Smooth muscle cell (in vitro differentiated cells): ENCODE measurements around the gene SCGB1D2. TPM values are rescaled to one million over a fixed set of nuclear protein-coding genes. Genes with fewer than 3 reads are reported as not detected.
"Not testable (repeated sequence)": the region's sequence is repeated elsewhere in the genome, so short reads cannot be mapped to it uniquely, and the experiment has no call there.

Experiments
- DNase-seq: peaks from one replicate; lab custom pipeline; 2025; ENCODE audit not compliant: unreplicated experiment; lab: John Stamatoyannopoulos, UW
- H2AFZ ChIP-seq: fragments of 200-600 bp; sonication (generic); 2 replicates; pipeline ENCODE4 v1.6.0; 2016; ENCODE audit warnings: antibody characterized with exemption, low read depth, mild to moderate bottlenecking
- H3F3A ChIP-seq: fragments of 200-600 bp; sonication (generic); 2 replicates; pipeline ENCODE4 v1.6.0; 2017; ENCODE audit warnings: antibody characterized with exemption, low read depth
- H3K27ac ChIP-seq: fragments of 200-600 bp; sonication (generic); 2 replicates; pipeline ENCODE4 v1.5.1; 2016; ENCODE audit warnings: low read depth, mild to moderate bottlenecking
- H3K27me3 ChIP-seq: fragments of 200-600 bp; sonication (generic); 2 replicates; pipeline ENCODE4 v1.6.1; 2016; ENCODE audit warnings: low read depth, mild to moderate bottlenecking
- H3K36me3 ChIP-seq: fragments of 200-600 bp; sonication (generic); 2 replicates; pipeline ENCODE4 v1.5.1; 2016; ENCODE audit warnings: low read depth
- H3K4me1 ChIP-seq: fragments of 200-600 bp; sonication (generic); 2 replicates; pipeline ENCODE4 v1.5.1; 2016; ENCODE audit warnings: low read depth
- H3K4me2 ChIP-seq: fragments of 200-600 bp; sonication (generic); 2 replicates; pipeline ENCODE4 v1.6.0; 2016; ENCODE audit warnings: mild to moderate bottlenecking
- H3K4me3 ChIP-seq: fragments of 200-600 bp; sonication (generic); 2 replicates; pipeline ENCODE4 v1.5.1; 2016; ENCODE audit warnings: mild to moderate bottlenecking
- H3K79me2 ChIP-seq: fragments of 200-600 bp; sonication (generic); 2 replicates; pipeline ENCODE4 v1.6.0; 2016; ENCODE audit warnings: low read depth, mild to moderate bottlenecking
- H3K9ac ChIP-seq: fragments of 200-600 bp; sonication (generic); 2 replicates; pipeline ENCODE4 v1.6.0; 2016; ENCODE audit warnings: low read depth
- H3K9me3 ChIP-seq: fragments of 200-600 bp; sonication (generic); replicated peaks from 2 replicates; pipeline ENCODE4 v1.5.1; 2016; ENCODE audit warnings: low read depth
- H4K20me1 ChIP-seq: fragments of 200-600 bp; sonication (generic); 2 replicates; pipeline ENCODE4 v1.6.0; 2016; ENCODE audit warnings: low read depth
- WGBS: methylation state at CpG from one replicate; pipeline ENCODE4 v1.1.7; 2016; ENCODE audit warnings: low lambda C conversion rate; 5-methylcytosine and 5-hydroxymethylcytosine counted together
- polyA plus RNA-seq: library from polyadenylated mRNA; unstranded; fragments of >200 nt; fragmentation: Nextera tagmentation; extraction: Ambion mirVana; gene quantifications from 2 replicates; pipeline ENCODE4 v1.2.1, GENCODE V29; 2016
- total RNA-seq: library from RNA; depleted of rRNA; stranded (reverse); fragments of >200 nt; gene quantifications from 2 replicates; pipeline ENCODE4 v1.2.3, GENCODE V29; 2014
- TF ChIP-seq, protein P1 (sequence below): fragments of 200-600 bp; sonication (generic); IDR thresholded peaks from 2 replicates; pipeline ENCODE4 v1.5.1; 2017; ENCODE audit warnings: borderline replicate concordance, mild to moderate bottlenecking, antibody characterized with exemption; ENCODE audit not compliant: insufficient read depth, poor library complexity, severe bottlenecking

Gene SCGB1D2
- total and polyA plus RNA-seq, 2 experiments from 2014 or later, result not detected

DNA sequence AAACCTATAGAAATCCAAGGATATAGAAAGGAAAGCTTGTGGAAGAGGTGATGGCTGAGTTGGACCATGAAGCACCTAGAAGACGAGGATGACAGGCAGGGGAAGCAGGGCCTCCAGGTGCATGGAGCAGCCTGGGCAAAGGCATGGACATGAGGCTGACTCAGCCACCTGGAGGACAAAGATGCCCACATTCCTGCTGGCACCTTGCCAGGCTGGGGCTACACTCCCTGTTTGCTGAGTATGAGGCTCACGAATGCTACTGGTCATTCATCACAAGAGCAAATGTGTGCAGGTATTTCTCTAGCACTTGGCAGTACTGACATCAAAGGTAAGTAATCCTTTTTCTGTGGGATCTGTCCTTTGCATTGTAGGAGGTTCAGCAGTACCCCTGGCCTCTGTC, 40.7 kb upstream of the SCGB1D2 start:
- Histone ChIP-seq H3K4me2 (no peak overlapping the region), H3K4me1 (no peaks in the 10 kb centered on the region), H3F3A (no peaks in the 10 kb centered on the region), H3K9me3 (no peaks in the 10 kb centered on the region), H4K20me1 (no peaks in the 10 kb centered on the region), H3K27me3 (peaks cover 10% of the 10 kb centered on the region), H3K9ac (no peak overlapping the region), H3K4me3 (no peak overlapping the region), H2AFZ (no peak overlapping the region), H3K36me3 (no peaks in the 10 kb centered on the region), H3K79me2 (no peaks in the 10 kb centered on the region), H3K27ac (no peak overlapping the region)
- 86% methylated on average over 2 of the region's 2 CpGs for WGBS
- no peak for DNase-seq
- TF ChIP-seq, protein P1, sequence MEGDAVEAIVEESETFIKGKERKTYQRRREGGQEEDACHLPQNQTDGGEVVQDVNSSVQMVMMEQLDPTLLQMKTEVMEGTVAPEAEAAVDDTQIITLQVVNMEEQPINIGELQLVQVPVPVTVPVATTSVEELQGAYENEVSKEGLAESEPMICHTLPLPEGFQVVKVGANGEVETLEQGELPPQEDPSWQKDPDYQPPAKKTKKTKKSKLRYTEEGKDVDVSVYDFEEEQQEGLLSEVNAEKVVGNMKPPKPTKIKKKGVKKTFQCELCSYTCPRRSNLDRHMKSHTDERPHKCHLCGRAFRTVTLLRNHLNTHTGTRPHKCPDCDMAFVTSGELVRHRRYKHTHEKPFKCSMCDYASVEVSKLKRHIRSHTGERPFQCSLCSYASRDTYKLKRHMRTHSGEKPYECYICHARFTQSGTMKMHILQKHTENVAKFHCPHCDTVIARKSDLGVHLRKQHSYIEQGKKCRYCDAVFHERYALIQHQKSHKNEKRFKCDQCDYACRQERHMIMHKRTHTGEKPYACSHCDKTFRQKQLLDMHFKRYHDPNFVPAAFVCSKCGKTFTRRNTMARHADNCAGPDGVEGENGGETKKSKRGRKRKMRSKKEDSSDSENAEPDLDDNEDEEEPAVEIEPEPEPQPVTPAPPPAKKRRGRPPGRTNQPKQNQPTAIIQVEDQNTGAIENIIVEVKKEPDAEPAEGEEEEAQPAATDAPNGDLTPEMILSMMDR, result no peak

DNA sequence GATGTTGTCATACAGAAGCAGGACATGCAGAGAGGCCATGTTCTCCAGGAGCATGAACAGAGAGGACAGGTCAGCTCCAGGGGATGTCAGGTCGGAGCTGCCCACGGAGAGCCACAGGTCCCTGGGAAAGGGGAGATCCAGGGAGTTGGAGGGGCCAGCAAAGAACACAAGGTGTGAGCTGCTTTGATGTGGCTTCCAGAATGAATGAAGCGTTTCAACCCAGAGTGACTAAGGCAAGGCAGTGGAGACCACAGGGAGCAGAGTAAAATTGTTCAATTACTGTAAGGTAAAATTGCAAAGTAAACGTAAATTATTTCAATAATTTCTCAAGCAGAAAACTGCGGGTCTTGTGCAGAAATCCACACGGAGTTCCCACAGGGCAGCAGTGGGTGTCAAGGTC, 39.1 kb upstream of the SCGB1D2 start:
- peaks cover 10% of the 10 kb centered on the region for H3K27me3 ChIP-seq
- H3F3A ChIP-seq, result no peaks in the 10 kb centered on the region
- no peaks in the 10 kb centered on the region for H4K20me1 ChIP-seq
- H2AFZ ChIP-seq, result no peak overlapping the region
- H3K79me2 ChIP-seq, result no peaks in the 10 kb centered on the region
- H3K36me3 ChIP-seq, result no peaks in the 10 kb centered on the region
- H3K27ac ChIP-seq, result no peak overlapping the region
- no peaks in the 10 kb centered on the region for H3K9me3 ChIP-seq
- H3K4me1 ChIP-seq, result no peaks in the 10 kb centered on the region
- H3K4me2 ChIP-seq, result no peak overlapping the region
- H3K4me3 ChIP-seq, result no peak overlapping the region
- no peak overlapping the region for H3K9ac ChIP-seq
- 84% methylated on average over 6 of the region's 6 CpGs for WGBS
- TF ChIP-seq, protein P1, result no peak
- no peak for DNase-seq

DNA sequence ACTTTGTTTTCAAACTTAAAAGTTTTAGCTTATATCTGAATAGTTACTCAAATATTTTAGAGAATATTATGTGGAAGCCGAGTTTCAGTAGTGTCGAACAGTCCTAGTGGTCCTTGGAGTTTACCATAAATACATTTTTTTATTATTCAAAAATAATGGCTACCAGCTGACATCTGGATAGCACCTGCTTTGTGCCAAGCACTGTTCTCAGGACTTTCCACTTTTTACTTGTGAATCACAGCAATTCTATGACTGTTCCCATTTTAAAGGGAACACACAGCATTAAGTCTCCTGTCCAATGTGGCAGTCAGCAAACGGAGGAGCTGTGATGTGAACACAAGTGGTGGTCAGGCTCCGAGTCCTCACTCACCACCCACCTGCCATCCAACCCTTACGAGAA, 37.6 kb upstream of the SCGB1D2 start:
- 88% methylated on average over 5 of the region's 5 CpGs for WGBS
- Histone ChIP-seq H3K36me3 (no peaks in the 10 kb centered on the region), H4K20me1 (no peaks in the 10 kb centered on the region), H3K4me1 (no peaks in the 10 kb centered on the region), H3K4me2 (no peak overlapping the region), H3K4me3 (no peak overlapping the region), H3K27ac (no peak overlapping the region), H3K27me3 (peaks cover 10% of the 10 kb centered on the region), H3K9me3 (no peaks in the 10 kb centered on the region), H3K9ac (no peak overlapping the region), H3K79me2 (no peaks in the 10 kb centered on the region), H3F3A (no peaks in the 10 kb centered on the region), H2AFZ (no peak overlapping the region)
- no peak for DNase-seq
- TF ChIP-seq, protein P1, result no peak

DNA sequence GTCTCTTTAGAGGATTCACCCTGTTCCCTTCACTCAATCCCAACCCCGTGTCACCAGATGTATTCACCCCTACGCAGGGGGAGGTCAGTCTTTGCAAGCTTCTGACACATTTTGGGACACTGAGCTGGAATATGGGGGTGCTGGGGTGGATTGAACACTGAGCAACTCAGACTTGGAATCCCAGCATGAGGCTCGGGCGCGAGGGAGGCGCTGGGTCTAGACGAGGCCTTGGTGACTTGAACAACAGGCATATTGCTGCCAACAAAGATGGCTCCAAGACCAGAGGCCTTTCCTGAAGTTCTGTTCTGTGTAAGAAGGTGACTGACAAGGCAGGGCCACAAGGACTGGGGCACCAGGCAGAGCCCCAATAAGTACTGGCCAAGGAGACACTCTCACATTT, 36.6 kb upstream of the SCGB1D2 start:
- Histone ChIP-seq H3F3A (no peaks in the 10 kb centered on the region), H3K27me3 (peaks cover 10% of the 10 kb centered on the region), H3K36me3 (no peaks in the 10 kb centered on the region), H3K27ac (no peak overlapping the region), H3K4me1 (no peaks in the 10 kb centered on the region), H3K4me2 (no peak overlapping the region), H3K9me3 (no peaks in the 10 kb centered on the region), H3K79me2 (no peaks in the 10 kb centered on the region), H3K9ac (no peak overlapping the region), H3K4me3 (no peak overlapping the region), H2AFZ (no peak overlapping the region), H4K20me1 (no peaks in the 10 kb centered on the region)
- TF ChIP-seq, protein P1, result no peak
- DNase-seq, result no peak
- 94% methylated on average over 7 of the region's 7 CpGs for WGBS

DNA sequence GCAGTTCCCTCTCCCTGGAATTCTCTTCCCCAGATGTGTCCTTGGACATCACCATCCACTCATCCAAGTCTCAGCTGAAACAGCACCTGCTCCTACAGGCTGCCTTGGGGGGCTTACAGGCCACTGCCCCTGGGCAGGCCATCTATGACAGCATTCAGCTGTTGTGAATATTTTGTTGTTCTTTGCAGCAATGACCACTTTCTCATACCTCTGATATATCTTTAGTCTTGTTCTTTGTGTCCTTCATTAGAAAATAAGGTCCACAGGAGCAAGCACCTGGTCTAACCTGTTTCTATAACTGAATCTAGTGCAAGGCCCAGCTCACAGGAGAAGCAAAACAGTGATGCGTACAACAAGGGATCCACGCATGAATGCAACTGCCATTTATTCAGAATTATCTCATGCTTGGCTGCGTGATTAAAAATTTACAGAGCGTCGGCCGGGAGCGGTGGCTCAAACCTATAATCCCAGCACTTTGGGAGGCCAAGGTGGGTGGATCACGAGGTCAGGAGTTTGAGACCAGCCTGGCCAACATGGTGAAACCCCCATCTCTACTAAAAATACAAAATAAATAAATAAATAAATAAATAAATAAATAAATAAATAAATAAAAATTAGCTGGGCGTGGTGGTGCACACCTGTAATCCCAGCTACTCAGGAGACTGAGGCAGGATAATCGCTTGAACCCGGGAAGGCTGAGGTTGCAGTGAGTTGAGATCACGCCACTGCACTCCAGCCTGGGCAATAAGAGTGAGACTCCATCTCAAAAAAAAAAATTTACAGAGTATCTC, 35.6 kb upstream of the SCGB1D2 start:
- not testable (repeated sequence) for H3K79me2 ChIP-seq, H3K9me3 ChIP-seq, DNase-seq, H2AFZ ChIP-seq, H3K4me1 ChIP-seq, H4K20me1 ChIP-seq, H3F3A ChIP-seq, H3K27me3 ChIP-seq, H3K27ac ChIP-seq, H3K36me3 ChIP-seq, H3K4me2 ChIP-seq, H3K9ac ChIP-seq, H3K4me3 ChIP-seq
- WGBS, result 93% methylated on average over 12 of the region's 12 CpGs
